GM03348 (cell line): ENCODE data around the gene EFNA3.

Experiments
- DNase-seq: peaks from one replicate; pipeline ENCODE4 v3.0.0; 2012; ENCODE audit warnings: low spot score

The EFNA3 gene

DNA sequence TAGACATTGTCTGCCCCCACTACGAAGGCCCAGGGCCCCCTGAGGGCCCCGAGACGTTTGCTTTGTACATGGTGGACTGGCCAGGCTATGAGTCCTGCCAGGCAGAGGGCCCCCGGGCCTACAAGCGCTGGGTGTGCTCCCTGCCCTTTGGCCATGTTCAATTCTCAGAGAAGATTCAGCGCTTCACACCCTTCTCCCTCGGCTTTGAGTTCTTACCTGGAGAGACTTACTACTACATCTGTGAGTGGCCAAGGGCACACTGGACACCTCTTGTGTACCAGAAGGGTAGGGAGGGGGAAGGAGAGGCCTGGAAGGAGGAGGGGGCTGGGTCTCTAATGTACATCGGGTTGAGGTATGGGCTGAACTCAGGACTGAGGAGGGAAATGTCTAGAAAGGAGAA, 11.9 kb upstream of the EFNA3 start:
- no peak for DNase-seq

DNA sequence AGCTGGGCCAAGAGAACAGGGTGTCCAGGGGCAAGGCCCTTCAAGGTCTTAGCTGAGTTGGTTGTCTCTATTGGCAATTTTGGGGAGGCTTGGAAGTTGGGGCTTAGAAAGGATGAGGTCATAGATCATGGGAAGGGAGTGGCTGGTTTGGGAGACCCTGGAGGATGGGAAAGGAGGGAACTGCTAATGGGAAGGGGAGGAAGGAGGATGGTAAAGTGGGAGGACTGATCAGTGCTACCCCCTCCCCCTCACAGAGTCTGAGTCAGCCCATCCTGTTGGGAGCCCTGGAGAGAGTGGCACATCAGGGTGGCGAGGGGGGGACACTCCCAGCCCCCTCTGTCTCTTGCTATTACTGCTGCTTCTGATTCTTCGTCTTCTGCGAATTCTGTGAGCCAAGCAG, 10.0 kb upstream of the EFNA3 start:
- DNase-seq = no peak

DNA sequence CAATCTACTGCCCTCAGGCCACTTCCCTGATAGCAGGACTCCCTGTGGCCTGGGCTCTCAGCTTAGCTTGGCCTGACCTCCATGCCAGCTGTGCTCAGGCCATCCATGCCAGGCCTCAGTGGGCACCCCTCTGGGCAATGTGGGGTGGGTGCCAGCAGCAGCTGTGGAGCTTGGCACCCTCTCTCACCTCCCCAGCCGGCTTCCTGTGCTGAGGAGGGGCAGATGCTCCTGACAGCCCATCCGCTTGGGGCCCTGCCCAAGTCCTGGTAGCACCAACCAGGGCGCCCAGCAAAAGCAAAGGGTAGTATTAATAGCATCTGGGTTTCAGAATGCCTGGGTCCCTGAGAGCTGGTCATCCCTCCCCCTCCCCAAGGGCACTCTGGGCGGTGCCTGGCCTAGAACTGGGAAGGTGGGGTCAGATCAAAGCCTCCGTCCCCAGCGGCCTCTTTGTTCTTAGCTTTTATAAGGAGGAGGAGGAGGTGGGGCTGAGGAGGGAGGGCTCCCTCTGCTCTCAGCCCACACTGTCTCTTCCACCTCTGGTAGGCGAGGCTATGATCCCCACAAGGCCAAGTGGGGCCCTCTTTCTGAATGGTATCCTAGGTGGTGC, 9.0 kb upstream of the EFNA3 start:
- no peak for DNase-seq

DNA sequence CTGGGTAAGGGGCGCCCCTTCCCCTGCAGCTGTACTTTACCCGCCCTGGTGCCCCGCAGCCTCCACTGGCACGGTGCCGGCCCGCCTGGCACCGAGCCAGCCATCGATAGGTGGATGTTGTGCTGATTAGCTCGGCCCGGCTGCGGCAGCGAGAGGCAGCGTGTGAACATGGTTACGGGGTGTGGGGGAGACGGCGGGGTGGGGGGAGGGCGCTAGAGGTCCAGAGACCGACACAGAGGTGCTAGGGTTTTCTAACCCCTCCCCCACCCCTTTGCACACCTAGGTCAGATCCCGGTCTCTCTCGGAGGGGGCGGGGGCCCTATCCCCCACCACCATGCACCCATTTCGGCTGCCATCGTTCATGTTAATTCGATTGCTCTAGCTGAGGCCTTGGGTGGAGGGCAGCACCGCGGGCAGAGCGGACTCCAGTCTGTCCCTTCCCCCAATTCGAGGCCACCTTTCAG, 8.4 kb upstream of the EFNA3 start:
- DNase-seq = no peak

DNA sequence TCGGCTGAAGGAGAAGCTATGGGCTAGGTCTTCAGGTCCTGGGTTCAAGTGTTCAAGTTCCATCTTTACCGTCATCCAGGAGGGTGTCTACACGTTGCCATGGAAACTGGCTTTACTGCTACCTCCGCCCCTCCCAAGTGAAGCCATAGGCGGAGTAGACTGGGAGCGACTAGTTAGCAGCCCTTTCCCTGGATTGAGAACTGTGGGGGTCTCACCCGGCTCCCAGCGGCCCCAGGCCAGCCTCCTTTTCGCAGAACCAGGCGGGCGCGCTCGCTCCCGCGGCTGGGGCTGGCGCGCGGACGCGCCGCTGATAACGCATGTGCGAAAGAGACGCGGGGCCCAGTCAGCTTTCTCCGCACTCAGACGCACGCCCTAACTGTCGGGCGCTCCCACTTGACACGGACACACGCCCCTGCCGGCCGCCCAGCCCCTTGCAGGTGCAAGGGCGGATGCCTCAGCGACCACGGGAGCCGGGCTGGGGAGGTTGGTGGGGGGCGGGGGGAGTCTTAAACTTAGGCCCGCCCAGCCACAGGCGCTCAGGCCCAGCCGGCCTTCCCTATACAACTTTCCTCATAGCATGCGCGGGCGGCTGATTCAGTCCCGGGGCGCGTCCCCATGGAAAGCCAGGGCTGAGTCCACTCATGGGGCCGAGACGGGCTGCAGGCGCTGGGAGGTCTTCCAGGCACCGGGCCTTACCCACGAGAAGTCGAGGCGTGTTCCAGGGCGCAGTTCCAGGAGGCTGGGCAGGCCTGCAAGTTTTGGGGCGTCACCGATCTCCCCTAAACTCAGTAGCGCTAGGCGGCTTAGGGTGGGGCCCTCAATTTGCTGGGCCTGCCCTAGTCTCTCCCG, 7.7 kb upstream of the EFNA3 start:
- DNase-seq = peak; percentile 90

DNA sequence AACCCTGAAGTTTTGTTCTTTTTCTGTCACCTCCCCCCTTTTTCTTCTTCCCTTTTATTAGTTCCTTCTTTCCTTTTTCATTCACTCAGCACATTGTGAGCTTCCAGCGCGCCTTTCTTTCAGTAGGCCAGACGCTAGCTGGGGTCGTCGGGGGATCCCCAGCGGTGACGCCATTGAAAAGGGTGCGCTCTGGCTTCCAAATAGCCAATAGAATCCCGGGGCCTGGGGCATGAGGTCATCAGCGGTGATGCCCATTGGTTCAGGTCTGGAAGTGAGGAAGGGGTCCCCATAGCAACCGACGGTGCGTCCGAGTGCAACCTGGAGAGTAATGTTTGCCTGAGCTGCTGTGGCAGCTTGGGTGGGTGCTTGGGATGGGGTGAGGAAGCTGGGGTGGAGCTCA, 6.9 kb upstream of the EFNA3 start:
- DNase-seq = no peak

DNA sequence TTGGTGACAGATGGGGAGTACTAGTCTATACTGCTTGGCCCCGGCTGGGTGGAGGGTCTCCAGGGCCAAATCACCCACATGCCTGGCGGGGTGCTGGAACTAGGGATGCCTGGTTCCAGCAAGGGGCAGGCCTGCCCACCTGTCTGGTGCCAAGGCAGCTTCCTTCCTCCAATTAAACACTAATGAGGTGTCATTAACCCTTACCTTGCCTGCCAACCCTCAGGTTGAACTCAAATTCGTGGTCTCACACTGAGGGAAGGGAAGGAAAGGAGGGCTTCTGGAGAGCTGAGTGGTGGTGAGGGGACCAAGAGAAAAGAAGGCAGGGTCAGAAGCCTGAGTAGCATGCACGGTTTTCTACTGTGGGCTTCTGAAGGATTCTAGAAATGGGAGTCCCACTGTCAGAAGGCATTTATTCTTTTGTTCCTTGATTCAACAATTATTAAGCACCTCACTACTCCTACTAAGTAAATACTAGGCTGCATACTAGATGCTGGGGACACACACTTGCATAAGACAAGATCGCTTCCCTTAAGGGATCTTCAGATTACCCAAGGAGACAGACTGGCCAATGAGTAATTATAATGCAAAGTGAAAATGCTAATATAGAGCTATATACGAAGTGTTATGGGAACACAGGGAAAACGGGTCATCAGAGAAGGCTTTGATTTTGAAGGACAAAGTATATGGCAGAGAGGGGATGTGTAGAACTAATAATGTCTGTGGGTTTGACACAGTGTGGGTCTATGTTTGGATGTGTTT, 5.9 kb upstream of the EFNA3 start:
- DNase-seq = no peak

DNA sequence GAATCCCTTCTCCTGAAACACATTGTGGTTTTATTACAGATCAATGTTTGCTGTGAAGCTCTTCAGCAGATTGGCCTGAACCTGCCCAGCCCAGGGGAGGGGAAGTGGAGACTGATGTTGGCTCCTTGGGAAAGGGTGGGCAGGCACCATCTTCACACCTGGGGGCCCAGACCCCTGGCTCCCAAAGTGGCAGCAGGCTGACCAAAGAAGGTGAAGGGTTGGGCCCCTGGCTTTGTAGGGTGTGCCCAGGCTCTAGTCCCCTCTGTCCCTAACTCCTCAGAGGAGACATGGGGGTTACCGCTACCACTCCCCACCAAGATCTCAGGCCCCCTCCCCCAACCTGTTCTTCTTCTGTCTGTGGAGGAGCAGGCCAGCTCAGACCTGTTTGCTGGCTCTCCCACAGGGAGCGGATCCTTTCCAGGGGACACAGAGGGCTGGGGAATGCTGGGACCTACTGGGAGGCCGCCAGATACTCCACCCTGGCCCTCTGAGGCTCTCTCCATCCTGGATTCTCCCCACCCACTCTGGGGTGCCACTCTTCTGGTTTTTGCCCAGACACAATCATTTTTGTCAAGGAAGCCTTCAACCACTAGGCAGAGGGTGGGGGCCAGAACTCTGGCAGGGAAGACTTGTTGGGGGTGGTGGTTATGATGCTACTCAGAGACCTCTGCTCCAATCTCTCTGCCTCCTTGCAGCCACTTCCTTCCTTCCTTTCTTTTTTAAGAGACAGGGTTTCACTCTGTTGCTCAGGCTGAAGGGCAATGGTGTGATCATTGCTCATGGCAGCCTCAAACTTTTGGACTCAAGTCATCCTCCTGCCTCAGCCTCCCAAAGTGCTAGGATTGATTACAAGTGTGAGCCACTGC, 5.0 kb upstream of the EFNA3 start:
- no peak for DNase-seq

DNA sequence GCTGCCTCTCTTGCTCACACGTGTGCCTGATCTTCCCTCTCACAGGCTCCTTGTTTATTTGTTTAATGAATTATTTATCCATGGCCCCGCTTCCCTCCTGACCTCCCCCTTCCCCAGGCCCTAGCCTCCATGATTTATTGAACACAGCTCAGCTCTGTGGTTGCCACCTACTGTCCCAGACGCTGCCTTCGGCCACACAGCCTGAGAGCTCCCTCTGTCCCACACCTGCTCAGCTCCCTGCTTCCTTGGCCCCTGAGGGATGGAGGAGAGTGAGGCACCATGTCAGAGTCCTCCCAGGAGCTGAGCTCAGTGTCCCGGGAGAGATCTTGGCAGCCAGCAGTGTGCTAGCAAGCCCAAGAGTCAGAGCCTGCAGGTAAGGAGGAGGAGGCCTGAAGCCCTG, 3.1 kb upstream of the EFNA3 start:
- no peak for DNase-seq

DNA sequence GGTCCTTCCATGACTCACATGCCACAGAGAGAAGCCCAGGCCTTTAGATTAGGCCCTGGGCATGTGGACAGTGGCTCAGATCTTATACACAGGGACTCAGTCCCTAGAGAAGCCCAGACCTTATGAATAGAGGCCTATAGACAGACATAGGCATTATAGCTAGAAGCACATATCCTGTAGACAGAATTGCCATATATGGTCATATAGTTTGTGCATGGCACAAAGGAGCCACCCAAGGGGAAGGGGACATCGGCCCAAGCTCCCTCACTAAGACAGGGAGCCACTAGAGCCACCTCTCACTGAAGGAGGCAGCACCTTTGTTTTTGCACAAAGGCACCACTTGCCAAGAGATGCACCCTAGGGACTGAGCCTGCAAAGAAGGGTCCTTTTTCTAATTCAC, 2.3 kb upstream of the EFNA3 start:
- no peak for DNase-seq

DNA sequence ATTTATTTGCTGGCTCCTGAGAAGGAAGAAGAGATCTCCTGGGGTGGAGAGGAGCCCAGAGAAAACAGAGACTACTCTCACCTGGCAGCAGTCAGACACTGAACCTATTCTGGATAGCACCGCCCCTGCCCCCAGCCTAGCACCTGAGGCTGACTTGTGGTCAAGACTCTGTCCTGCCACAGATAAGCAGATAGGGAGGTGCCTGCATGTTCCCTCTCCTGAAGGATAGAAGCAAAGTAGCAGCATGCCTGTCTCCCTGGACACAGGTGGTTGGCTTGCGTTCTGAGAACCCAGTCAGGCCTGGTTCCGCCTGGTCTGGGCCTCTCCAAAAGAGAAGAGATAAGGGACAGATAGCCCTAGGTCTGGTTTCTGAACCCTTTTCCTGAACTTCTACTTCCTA, 1.3 kb upstream of the EFNA3 start:
- DNase-seq = no peak

DNA sequence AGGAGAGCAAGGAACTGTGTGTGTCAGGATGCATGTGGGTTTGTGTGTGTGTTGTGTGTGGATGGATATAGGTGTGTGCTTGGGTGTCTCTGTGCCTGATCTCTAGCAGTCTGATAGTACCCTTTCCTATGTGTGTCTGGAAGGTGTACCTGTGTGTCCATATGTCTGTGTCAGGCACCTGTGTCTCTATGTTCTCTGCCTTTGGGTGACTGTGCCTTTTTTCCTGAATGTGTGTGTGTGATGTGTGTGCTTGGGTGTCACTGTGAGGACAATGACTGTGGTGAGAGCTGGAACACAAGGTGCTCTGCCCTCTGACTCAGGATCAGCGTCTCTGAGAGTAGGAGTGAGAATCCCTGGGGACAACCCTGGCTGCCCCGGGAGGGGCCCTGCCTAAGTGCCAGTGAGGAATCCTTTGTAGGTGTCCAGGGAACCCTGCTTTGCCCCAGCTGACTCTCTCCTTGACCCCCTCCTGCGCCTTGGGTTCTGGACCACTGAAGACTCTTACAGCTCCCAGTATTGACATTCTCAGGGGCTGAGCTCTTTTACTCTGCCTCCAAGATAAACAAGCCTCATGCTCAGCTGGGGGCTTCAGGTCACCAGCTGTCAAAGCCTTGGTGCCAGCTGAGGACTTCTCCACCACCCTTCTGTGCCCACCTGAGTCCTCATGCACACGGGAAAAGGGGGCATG, 735 bp upstream of the EFNA3 start:
- no peak for DNase-seq

DNA sequence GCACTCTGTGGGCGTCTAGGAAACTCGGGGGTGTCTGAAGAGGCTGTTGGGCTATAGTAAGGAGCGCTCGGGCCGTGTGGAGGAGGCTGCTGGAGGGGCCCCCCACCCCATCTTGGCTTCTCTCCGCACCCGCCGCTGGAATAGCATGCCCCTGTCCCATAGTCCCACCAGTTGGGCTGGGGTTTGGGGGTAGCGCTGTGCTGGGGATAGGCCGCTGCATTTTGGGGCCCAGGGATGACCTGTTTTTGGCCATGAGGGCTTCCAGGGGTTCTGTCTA, 511 bp downstream of the EFNA3 start:
- DNase-seq = no peak

DNA sequence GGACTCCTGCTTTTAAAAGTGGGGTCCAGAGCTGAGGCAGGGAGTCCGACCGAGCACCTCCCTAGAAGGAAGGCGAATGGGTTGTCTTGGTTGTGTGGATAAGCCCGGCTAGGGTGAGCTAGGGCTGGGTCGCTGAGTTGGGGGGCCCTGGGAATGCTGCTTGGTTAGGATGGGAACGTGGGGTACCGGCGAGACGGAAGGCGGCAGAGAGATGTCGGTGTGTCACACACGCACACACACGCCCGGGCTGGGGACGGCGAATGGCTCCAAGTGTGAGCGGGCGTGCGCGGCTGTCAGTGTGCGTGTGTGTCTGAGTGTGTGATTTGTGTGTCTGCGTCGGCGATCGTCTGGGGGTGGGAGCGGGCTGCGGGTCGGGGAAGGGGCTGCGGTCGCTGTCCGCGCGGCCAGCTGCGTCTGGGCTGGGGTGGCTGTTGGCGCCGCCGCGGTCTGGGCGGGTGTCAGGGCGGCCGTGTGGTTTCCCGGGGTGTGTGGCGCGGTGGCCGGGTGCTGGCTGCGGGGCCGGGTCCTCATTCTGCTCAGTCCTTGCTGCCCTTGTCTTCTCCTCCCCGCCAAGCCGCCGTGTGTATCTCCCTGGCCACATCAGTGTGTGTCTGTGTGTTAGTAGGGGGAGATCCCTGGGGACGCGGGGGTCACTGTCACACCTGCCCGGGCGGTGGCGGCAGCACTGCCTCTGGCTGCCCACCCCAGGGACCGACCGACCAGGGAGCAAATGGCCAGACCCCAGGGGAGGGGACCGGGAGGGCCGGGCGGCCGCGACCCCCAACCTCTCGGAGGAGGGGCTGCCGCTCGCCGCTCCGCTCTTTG, 1.1 kb downstream of the EFNA3 start:
- no peak for DNase-seq

DNA sequence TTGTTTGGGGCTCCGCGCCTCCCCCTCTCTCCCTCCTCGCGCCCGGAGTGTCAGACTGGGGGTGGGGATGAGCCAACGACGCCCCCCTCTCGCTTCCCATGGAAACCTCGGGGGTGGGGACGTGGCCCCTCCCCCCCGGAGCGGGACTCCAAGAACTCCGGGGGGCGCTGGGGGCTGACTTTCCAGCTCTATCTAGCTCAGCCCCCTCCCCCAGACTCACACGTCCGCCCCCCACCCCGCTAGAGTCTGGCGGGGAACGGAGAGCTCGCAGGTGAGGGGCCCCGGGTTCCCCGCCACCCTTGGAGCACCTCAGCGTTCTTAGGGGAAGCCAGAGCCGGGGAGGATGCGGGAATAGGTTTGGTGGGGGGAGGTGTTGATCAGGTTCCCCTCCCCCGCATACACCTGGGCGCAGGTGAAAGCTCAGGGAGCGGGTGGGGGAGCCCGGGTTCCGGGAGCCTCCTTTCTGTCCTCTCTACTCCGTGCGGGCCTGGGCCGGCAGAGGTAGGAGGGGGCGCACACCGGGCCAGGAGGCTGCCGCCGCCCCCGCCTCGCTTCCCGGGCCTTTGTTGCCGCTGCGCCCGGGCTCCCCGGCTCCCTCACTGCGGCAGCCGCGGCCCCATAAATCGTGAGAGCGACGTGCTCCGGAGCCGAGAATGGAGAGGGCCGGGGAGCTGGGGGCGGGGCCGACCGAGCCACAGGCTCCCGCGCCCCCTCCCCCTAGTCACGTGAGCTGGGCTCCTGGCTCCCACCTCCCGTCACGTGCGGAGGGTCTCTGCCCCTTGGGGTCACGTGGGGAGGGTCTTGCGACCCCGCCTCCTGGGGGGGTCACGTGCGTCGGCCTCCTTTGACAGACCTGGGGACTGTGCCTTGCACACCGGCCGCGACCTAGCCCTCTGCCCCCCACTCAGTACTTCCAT, 1.9 kb downstream of the EFNA3 start:
- no peak for DNase-seq

DNA sequence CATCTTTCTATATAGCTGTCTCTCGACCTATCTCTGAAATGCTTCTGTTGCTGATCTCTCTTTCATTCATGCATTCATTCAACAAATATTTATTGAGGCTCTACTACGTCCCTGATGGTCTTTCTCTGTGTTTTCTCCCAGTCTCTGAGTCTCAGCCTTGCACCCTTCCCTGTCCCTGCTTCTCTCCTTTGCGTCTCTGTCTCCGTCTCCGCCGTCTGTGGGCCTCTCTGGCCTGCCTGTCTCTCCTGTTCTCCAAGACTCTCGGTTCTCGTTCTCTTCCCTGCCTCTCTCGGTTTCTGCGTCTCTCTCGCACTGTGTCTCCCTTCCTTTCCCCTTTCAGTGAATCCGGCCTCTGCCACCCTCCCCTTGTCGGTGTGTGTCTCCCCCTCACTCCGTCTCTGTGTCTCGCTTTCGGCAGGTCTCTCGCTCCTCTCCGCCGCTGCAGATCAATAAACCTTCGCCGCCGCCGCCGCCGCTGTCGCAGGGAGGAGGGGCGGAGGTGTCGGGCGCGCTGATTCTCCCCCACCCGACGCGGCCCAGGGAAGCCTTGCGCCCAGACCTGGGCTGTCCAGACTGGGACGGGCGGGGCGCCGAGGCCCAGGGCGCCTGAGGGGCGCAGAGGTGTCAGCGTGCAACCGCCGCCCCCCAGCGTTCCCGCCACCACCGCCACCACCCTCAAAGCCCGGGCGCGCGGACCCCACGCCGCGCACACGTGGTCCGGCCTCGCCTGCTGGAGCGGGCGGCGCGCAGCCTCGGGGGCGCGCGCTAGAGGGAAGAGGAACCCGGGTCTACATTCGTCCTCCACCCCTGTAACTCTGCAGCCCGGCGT, 3.0 kb downstream of the EFNA3 start:
- no peak for DNase-seq

DNA sequence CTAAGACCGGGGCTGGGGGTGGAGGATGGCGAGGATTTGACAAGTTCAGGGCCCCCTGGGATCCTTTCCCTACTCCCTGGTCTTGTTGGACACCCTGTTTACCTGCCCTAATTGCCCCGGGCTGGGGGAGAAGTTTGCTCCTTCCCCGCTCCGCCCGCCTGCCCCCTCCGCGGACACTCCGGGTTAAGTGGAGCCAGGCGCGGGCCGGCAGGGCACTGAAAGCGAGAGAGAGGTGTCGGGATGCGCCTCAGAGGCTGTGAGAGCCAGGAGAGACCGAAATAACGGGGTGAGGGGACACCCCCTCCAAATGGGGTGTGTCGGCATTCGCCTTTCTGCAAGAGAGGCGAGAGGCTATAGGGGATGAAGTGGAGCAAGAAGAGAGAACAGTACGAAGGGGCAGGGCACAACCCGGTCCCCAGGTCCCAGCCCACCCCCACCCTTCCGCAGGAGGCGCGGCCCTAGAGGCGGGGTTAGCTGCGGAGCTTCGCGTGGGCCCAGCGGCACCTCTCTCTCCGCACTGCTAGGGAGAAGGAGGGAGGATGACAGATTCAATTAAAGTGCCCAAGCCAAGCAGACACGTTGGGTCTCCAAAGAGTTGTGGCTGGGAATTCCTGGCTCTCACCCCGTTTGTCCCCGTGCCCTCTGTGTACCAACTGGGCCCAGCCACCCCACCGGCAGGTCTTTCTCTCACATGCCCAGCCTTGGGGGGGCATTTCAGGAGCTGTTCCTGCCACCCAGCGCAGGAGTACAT, 3.8 kb downstream of the EFNA3 start:
- DNase-seq = no peak

DNA sequence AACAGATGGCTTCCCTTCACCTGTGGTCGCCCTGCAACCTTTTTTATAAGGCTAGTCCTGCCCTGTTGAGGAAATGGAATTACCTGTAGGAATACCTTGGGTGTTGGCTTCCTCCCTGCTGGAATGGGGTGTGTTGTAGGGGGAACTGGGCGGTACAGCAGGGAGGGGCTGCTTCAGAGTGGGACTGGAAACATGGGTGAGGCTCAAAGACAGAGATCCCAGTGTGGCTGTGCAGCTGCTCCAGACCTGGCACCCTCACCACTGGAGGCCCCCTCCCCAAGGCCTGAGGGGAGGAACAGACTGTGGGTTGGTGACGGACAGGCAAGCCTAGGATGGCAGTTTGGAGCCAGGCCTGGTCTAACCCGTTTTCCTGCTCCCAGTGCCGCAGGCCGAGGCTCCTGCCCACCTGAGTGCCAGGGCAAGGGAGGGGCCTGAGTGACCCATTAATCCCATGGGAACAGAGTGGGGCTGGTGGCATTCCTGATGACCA, 4.5 kb downstream of the EFNA3 start:
- DNase-seq = no peak
